ENCODE results near the gene MPPED1. TPM values are rescaled to one million over a fixed set of nuclear protein-coding genes. Genes with fewer than 3 reads are reported as not detected.

The MPPED1 gene
- total RNA-seq, 1 experiment from 2014 or later = not detected

GRCh38 chr22:43449831-43450225, 38.0 kb downstream of the MPPED1 start:
- no peak for DNase-seq (ENCODE audit: low spot score)
- no peaks in the 10 kb centered on the region for H3K27me3 ChIP-seq (replicated peaks; ENCODE audit: insufficient read depth, low read depth, low read length, poor library complexity)
- no peak overlapping the region for H3K27ac ChIP-seq (ENCODE audit: low read depth, low read length, poor library complexity, severe bottlenecking)
- intact Hi-C loops (cut with micrococcal nuclease; ENCODE audit: unreplicated experiment) = no loop called here
- H3K4me3 ChIP-seq (ENCODE audit: low read depth, low read length, poor library complexity, severe bottlenecking) = no peak overlapping the region
- no peaks in the 10 kb centered on the region for H3K36me3 ChIP-seq (ENCODE audit: insufficient read depth, low read length, poor library complexity, severe bottlenecking)
- BruUV-seq (replicated peaks) = no TSS peak
- CTCF ChIA-PET = no interaction called here
- TF ChIP-seq CTCF (conservative IDR thresholded peaks at IDR 0.05; ENCODE audit: low read depth, low read length) (no peak), EZH2 (IDR thresholded peaks at IDR 0.05; ENCODE audit: borderline replicate concordance, low read depth, low read length, poor library complexity, severe bottlenecking) (no peak)
- POLR2A ChIA-PET (ENCODE audit: low non-redundant PET) = no interaction called here
- H3K4me1 ChIP-seq (ENCODE audit: insufficient read depth, low read length, poor library complexity, severe bottlenecking) = no peaks in the 10 kb centered on the region
- no peaks in the 10 kb centered on the region for H3K9me3 ChIP-seq (ENCODE audit: low read depth, low read length, poor library complexity, severe bottlenecking)

- Histone ChIP-seq H3K9me3 (ENCODE audit: low read depth, low read length, poor library complexity, severe bottlenecking) (no peaks in the 10 kb centered on the region), H3K4me1 (ENCODE audit: insufficient read depth, low read length, poor library complexity, severe bottlenecking) (no peaks in the 10 kb centered on the region), H3K36me3 (ENCODE audit: insufficient read depth, low read length, poor library complexity, severe bottlenecking) (no peaks in the 10 kb centered on the region), H3K4me3 (ENCODE audit: low read depth, low read length, poor library complexity, severe bottlenecking) (no peak overlapping the region), H3K27me3 (replicated peaks; ENCODE audit: insufficient read depth, low read depth, low read length, poor library complexity) (no peaks in the 10 kb centered on the region), H3K27ac (ENCODE audit: low read depth, low read length, poor library complexity, severe bottlenecking) (no peak overlapping the region)
- no peak for TF ChIP-seq CTCF (conservative IDR thresholded peaks at IDR 0.05; ENCODE audit: low read depth, low read length)
- TF ChIP-seq EZH2 (IDR thresholded peaks at IDR 0.05; ENCODE audit: borderline replicate concordance, low read depth, low read length, poor library complexity, severe bottlenecking) = no peak
- BruUV-seq (replicated peaks) = no TSS peak
- ChIA-PET CTCF (no interaction called here), POLR2A (ENCODE audit: low non-redundant PET) (no interaction called here)
- intact Hi-C loops (cut with micrococcal nuclease; ENCODE audit: unreplicated experiment) = no loop called here
- DNase-seq (ENCODE audit: low spot score) = no peak
Measured at GRCh38 chr22:43451371-43452050, 39.7 kb downstream of the MPPED1 start.

GRCh38 chr22:43455846-43456245, 44.0 kb downstream of the MPPED1 start:
- POLR2A ChIA-PET (ENCODE audit: low non-redundant PET) = no interaction called here
- no peak overlapping the region for H3K4me3 ChIP-seq (ENCODE audit: low read depth, low read length, poor library complexity, severe bottlenecking)
- CTCF ChIA-PET = no interaction called here
- H3K27ac ChIP-seq (ENCODE audit: low read depth, low read length, poor library complexity, severe bottlenecking) = no peak overlapping the region
- H3K9me3 ChIP-seq (ENCODE audit: low read depth, low read length, poor library complexity, severe bottlenecking) = peaks cover 3% of the 10 kb centered on the region
- no peaks in the 10 kb centered on the region for H3K4me1 ChIP-seq (ENCODE audit: insufficient read depth, low read length, poor library complexity, severe bottlenecking)
- no TSS peak for BruUV-seq (replicated peaks)
- no peaks in the 10 kb centered on the region for H3K36me3 ChIP-seq (ENCODE audit: insufficient read depth, low read length, poor library complexity, severe bottlenecking)
- peaks cover 12% of the 10 kb centered on the region for H3K27me3 ChIP-seq (replicated peaks; ENCODE audit: insufficient read depth, low read depth, low read length, poor library complexity)
- no peak for DNase-seq (ENCODE audit: low spot score)
- TF ChIP-seq CTCF (conservative IDR thresholded peaks at IDR 0.05; ENCODE audit: low read depth, low read length) (no peak), EZH2 (IDR thresholded peaks at IDR 0.05; ENCODE audit: borderline replicate concordance, low read depth, low read length, poor library complexity, severe bottlenecking) (no peak)
- intact Hi-C loops (cut with micrococcal nuclease; ENCODE audit: unreplicated experiment) = no loop called here

All from A673 (cell line).